GM21737 (cell line): ENCODE data around the gene EXOC3L2.

Experiments used
- ATAC-seq: cut with Tn5 transposase; IDR thresholded peaks from one replicate; pipeline ENCODE4 v1.9.1; 2021; ENCODE audit warnings: mild to moderate bottlenecking, moderate library complexity; ENCODE audit not compliant: unreplicated experiment

The EXOC3L2 gene

GRCh38 chr19:45163156-45163555 lies 82.1 kb downstream of the EXOC3L2 start:
- no peak for ATAC-seq

- ATAC-seq = no peak
These were observed 82.5 kb downstream of the EXOC3L2 start for GRCh38 chr19:45162608-45163143.
